NB4 (cell line): Measurements from ENCODE around the gene LRIF1.

ENCODE experiments used
- CTCF ChIP-seq: IDR thresholded peaks from one replicate; pipeline ENCODE4 v1.5.1; 2012; ENCODE audit warnings: low read depth, low read length
- MAX ChIP-seq: IDR thresholded peaks from 2 replicates; pipeline ENCODE4 v1.6.1; 2011; ENCODE audit warnings: low read depth, low read length
- POLR2A ChIP-seq: IDR thresholded peaks from 2 replicates; pipeline ENCODE4 v1.6.1; 2011; ENCODE audit warnings: mild to moderate bottlenecking; ENCODE audit not compliant: insufficient read length; ENCODE audit errors: extremely low read depth

GRCh38 chr1:110986407-110986891 lies 22.7 kb upstream of the LRIF1 start:
- no peak for TF ChIP-seq CTCF
- no peak for TF ChIP-seq POLR2A
- no peak for TF ChIP-seq MAX
